ENCODE measurements around the gene DNM3. TPM values are rescaled to one million over a fixed set of nuclear protein-coding genes. Genes with fewer than 3 reads are reported as not detected.

The DNM3 gene
- total RNA-seq, 6 experiments from 2014 or later = 0.25 to 0.73 (median 0.39) TPM

DNA sequence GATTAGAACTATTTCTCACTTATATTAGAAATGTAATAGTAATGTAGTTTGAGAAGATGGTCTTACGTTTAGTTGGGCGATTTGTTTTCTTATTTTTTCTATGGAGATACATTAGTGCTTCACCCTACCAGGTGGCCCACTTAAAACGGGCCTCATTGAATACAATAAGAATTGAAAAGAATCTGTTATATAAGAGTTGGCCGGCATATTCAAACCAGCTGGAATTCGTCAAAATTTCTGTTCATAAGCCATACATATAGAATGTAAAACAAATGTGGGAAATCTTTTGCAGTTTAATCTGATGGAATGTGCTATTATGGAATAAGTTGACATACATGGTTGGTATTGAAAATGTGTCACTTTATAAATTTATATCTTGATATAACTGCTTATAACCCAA, 482.8 kb downstream of the DNM3 start:
- Mint-ChIP-seq H3K4me1 (ENCODE audit: low read depth) (peaks cover 18% of the 10 kb centered on the region), H3K36me3 (ENCODE audit: low read depth) (no peaks in the 10 kb centered on the region), H3K27ac (no peak overlapping the region)

GRCh38 chr1:172324761-172325160, 483.5 kb downstream of the DNM3 start:
- H3K36me3 Mint-ChIP-seq (ENCODE audit: low read depth) = no peaks in the 10 kb centered on the region
- H3K9me3 Mint-ChIP-seq = no peaks in the 10 kb centered on the region
- H3K27ac Mint-ChIP-seq = no peak overlapping the region
- no peak for DNase-seq
- TF ChIP-seq, protein P1, sequence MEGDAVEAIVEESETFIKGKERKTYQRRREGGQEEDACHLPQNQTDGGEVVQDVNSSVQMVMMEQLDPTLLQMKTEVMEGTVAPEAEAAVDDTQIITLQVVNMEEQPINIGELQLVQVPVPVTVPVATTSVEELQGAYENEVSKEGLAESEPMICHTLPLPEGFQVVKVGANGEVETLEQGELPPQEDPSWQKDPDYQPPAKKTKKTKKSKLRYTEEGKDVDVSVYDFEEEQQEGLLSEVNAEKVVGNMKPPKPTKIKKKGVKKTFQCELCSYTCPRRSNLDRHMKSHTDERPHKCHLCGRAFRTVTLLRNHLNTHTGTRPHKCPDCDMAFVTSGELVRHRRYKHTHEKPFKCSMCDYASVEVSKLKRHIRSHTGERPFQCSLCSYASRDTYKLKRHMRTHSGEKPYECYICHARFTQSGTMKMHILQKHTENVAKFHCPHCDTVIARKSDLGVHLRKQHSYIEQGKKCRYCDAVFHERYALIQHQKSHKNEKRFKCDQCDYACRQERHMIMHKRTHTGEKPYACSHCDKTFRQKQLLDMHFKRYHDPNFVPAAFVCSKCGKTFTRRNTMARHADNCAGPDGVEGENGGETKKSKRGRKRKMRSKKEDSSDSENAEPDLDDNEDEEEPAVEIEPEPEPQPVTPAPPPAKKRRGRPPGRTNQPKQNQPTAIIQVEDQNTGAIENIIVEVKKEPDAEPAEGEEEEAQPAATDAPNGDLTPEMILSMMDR (IDR thresholded peaks at IDR 0.05) = no peak
- no peak overlapping the region for H3K4me3 Mint-ChIP-seq
- peaks cover 18% of the 10 kb centered on the region for H3K4me1 Mint-ChIP-seq (ENCODE audit: low read depth)
- H3K27me3 Mint-ChIP-seq (ENCODE audit: insufficient read depth) = no peaks in the 10 kb centered on the region; the same call in 1 of the 2 replicates

More for the DNA sequence above, 482.8 kb downstream of the DNM3 start:
- Mint-ChIP-seq H3K9me3 (no peaks in the 10 kb centered on the region), H3K4me3 (no peak overlapping the region), H3K27me3 (ENCODE audit: insufficient read depth) (no peaks in the 10 kb centered on the region; the same call in 1 of the 2 replicates)
- TF ChIP-seq, protein P1 (IDR thresholded peaks at IDR 0.05) = no peak
- no peak for DNase-seq

- H3K4me3 Mint-ChIP-seq = no peak overlapping the region
- peaks cover 18% of the 10 kb centered on the region for H3K4me1 Mint-ChIP-seq (ENCODE audit: low read depth)
- TF ChIP-seq, protein P1 (IDR thresholded peaks at IDR 0.05) = no peak
- H3K36me3 Mint-ChIP-seq (ENCODE audit: low read depth) = no peaks in the 10 kb centered on the region
- peak; percentile 55 for DNase-seq
- H3K27ac Mint-ChIP-seq = peak overlapping the region; percentile 52; the same call in 1 of the 2 replicates
- no peaks in the 10 kb centered on the region; the same call in 1 of the 2 replicates for H3K27me3 Mint-ChIP-seq (ENCODE audit: insufficient read depth)
- H3K9me3 Mint-ChIP-seq = no peaks in the 10 kb centered on the region
Observed at GRCh38 chr1:172325531-172325930, 484.2 kb downstream of the DNM3 start.

DNA sequence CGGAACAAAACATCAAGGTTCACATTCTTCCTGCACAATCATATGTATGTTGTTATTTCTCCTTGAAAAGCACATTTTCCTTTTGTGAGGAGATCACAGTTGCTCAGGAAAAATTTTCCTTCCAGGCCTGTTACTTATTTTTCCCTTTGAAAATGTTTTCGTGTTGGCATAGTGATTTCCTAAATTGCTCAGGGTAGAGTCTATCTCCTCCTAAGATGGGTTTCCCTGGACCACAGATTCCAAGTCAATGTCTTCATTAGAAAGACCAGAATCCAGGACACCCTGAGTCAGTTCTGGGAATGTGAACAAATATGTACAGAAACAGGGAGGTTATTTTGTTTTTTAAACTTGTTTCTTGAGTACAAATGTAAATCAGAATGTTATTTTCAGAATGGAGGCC, 484.8 kb downstream of the DNM3 start:
- Mint-ChIP-seq H3K9me3 (no peaks in the 10 kb centered on the region), H3K27me3 (ENCODE audit: insufficient read depth) (no peaks in the 10 kb centered on the region; the same call in 1 of the 2 replicates), H3K4me3 (no peak overlapping the region), H3K4me1 (ENCODE audit: low read depth) (peaks cover 18% of the 10 kb centered on the region), H3K27ac (peak overlapping the region; percentile 52), H3K36me3 (ENCODE audit: low read depth) (no peaks in the 10 kb centered on the region)
- peak; percentile 21 for DNase-seq
- TF ChIP-seq, protein P1 (IDR thresholded peaks at IDR 0.05) = no peak

- peaks cover 18% of the 10 kb centered on the region for H3K4me1 Mint-ChIP-seq (ENCODE audit: low read depth)
- no peak for DNase-seq
- H3K36me3 Mint-ChIP-seq (ENCODE audit: low read depth) = 0 out of 2 replicates have a peak, but pooled peaks cover 5% of the 10 kb centered on the region
- no peak overlapping the region for H3K27ac Mint-ChIP-seq
- H3K27me3 Mint-ChIP-seq (ENCODE audit: insufficient read depth) = no peaks in the 10 kb centered on the region; the same call in 1 of the 2 replicates
- no peak overlapping the region for H3K4me3 Mint-ChIP-seq
- TF ChIP-seq, protein P1 (IDR thresholded peaks at IDR 0.05) = no peak
- no peaks in the 10 kb centered on the region for H3K9me3 Mint-ChIP-seq
Observed at GRCh38 chr1:172328266-172328665, 487.0 kb downstream of the DNM3 start.

Measured in HFFc6 (cell line).